Measurements from ENCODE around the gene FRRS1.

FRRS1 gene

GRCh38 chr1:99685516-99686180, 80.8 kb downstream of the FRRS1 start:
- Histone ChIP-seq H3K9me2 (replicated peaks; ENCODE audit: insufficient read depth, low read length) (no peaks in the 10 kb centered on the region), H3K27ac (ENCODE audit: low read length) (no peak overlapping the region), H3K4me3 (ENCODE audit: low read length) (no peak overlapping the region), H3K9me3 (replicated peaks; ENCODE audit: insufficient read depth, low read length) (no peaks in the 10 kb centered on the region), H3K9ac (ENCODE audit: low read length) (no peak overlapping the region), H4K20me1 (ENCODE audit: insufficient read depth, low read length) (no peaks in the 10 kb centered on the region), H3K4me2 (ENCODE audit: low read depth, low read length) (peak overlapping the region; percentile 27; the same call in 1 of the 2 replicates), H2AFZ (ENCODE audit: low read length) (0 out of 2 replicates have a peak overlapping the region, but pooled peaks have one; percentile 23), H3F3A (ENCODE audit: insufficient read depth, low read length) (no peaks in the 10 kb centered on the region), H3K4me1 (ENCODE audit: low read length) (peaks cover 6% of the 10 kb centered on the region; the same call in 1 of the 2 replicates), H3K79me2 (ENCODE audit: low read length) (no peaks in the 10 kb centered on the region), H3K27me3 (replicated peaks; ENCODE audit: insufficient read depth, low read length) (no peaks in the 10 kb centered on the region), H3K36me3 (replicated peaks; ENCODE audit: insufficient read depth, low read length) (no peaks in the 10 kb centered on the region)
- TF ChIP-seq CTCF (IDR thresholded peaks at IDR 0.05; ENCODE audit: low read length), result peak; percentile 59
- no peak for TF ChIP-seq EZH2 (optimal IDR thresholded peaks at IDR 0.05; ENCODE audit: low read depth, low read length)
- no peak for TF ChIP-seq EZH2phosphoT487 (IDR thresholded peaks at IDR 0.05; ENCODE audit: low read length)
- peak; percentile 80 for DNase-seq

GRCh38 chr1:99682291-99682751, 84.1 kb downstream of the FRRS1 start:
- TF ChIP-seq EZH2 (optimal IDR thresholded peaks at IDR 0.05; ENCODE audit: low read depth, low read length) (no peak), EZH2phosphoT487 (IDR thresholded peaks at IDR 0.05; ENCODE audit: low read length) (no peak), CTCF (IDR thresholded peaks at IDR 0.05; ENCODE audit: low read length) (no peak)
- H3K9ac ChIP-seq (ENCODE audit: low read length), result no peak overlapping the region

GRCh38 chr1:99681583-99681982, 84.9 kb downstream of the FRRS1 start:
- no peaks in the 10 kb centered on the region for H3K27me3 ChIP-seq (replicated peaks; ENCODE audit: insufficient read depth, low read length)
- no peaks in the 10 kb centered on the region for H3K36me3 ChIP-seq (replicated peaks; ENCODE audit: insufficient read depth, low read length)
- H3K4me3 ChIP-seq (ENCODE audit: low read length), result no peak overlapping the region
- no peaks in the 10 kb centered on the region for H3K9me3 ChIP-seq (replicated peaks; ENCODE audit: insufficient read depth, low read length)
- no peaks in the 10 kb centered on the region for H3F3A ChIP-seq (ENCODE audit: insufficient read depth, low read length)
- no peak overlapping the region for H2AFZ ChIP-seq (ENCODE audit: low read length)
- DNase-seq, result no peak
- no peak overlapping the region for H3K4me2 ChIP-seq (ENCODE audit: low read depth, low read length)
- no peaks in the 10 kb centered on the region for H3K9me2 ChIP-seq (replicated peaks; ENCODE audit: insufficient read depth, low read length)
- no peak overlapping the region for H3K27ac ChIP-seq (ENCODE audit: low read length)
- H3K4me1 ChIP-seq (ENCODE audit: low read length), result peaks cover 6% of the 10 kb centered on the region; the same call in 1 of the 2 replicates
- H3K9ac ChIP-seq (ENCODE audit: low read length), result no peak overlapping the region
- no peaks in the 10 kb centered on the region for H3K79me2 ChIP-seq (ENCODE audit: low read length)
- TF ChIP-seq EZH2phosphoT487 (IDR thresholded peaks at IDR 0.05; ENCODE audit: low read length), result no peak
- TF ChIP-seq EZH2 (optimal IDR thresholded peaks at IDR 0.05; ENCODE audit: low read depth, low read length), result no peak
- TF ChIP-seq CTCF (IDR thresholded peaks at IDR 0.05; ENCODE audit: low read length), result no peak
- H4K20me1 ChIP-seq (ENCODE audit: insufficient read depth, low read length), result no peaks in the 10 kb centered on the region

More at GRCh38 chr1:99682291-99682751, 84.1 kb downstream of the FRRS1 start:
- no peak for DNase-seq
- Histone ChIP-seq H3K9me3 (replicated peaks; ENCODE audit: insufficient read depth, low read length) (no peaks in the 10 kb centered on the region), H2AFZ (ENCODE audit: low read length) (no peak overlapping the region), H3K4me3 (ENCODE audit: low read length) (no peak overlapping the region), H4K20me1 (ENCODE audit: insufficient read depth, low read length) (no peaks in the 10 kb centered on the region), H3K36me3 (replicated peaks; ENCODE audit: insufficient read depth, low read length) (no peaks in the 10 kb centered on the region), H3K27me3 (replicated peaks; ENCODE audit: insufficient read depth, low read length) (no peaks in the 10 kb centered on the region), H3K79me2 (ENCODE audit: low read length) (no peaks in the 10 kb centered on the region), H3K4me2 (ENCODE audit: low read depth, low read length) (no peak overlapping the region), H3F3A (ENCODE audit: insufficient read depth, low read length) (no peaks in the 10 kb centered on the region), H3K9me2 (replicated peaks; ENCODE audit: insufficient read depth, low read length) (no peaks in the 10 kb centered on the region), H3K4me1 (ENCODE audit: low read length) (peaks cover 6% of the 10 kb centered on the region; the same call in 1 of the 2 replicates), H3K27ac (ENCODE audit: low read length) (no peak overlapping the region)

Data from MM.1S (cell line).